OCI-LY1 (cell line): ENCODE data around the gene EVA1B.

ENCODE experiments used
- CTCF ChIP-seq: fragments of 200-600 bp; sonication (generic), shearing (Covaris generic); IDR thresholded peaks from 2 replicates; pipeline ENCODE4 v1.5.1; 2017; ENCODE audit warnings: mild to moderate bottlenecking, antibody characterized with exemption, low read length, moderate library complexity, mixed read lengths
- EZH2 ChIP-seq: fragments of 200-600 bp; sonication (generic), shearing (Covaris generic); IDR thresholded peaks from 2 replicates; pipeline ENCODE4 v1.8.0; 2017; ENCODE audit warnings: borderline replicate concordance, mixed run types, mild to moderate bottlenecking, antibody characterized with exemption, low read length, moderate library complexity, mixed read lengths

- TF ChIP-seq CTCF (no peak), EZH2 (no peak)
Measured at GRCh38 chr1:36349241-36349671, 25.8 kb upstream of the EVA1B start.
